HG03342 (cell line): Measurements from ENCODE around the gene FTCD.
"Not testable (repeated sequence)": the region's sequence is repeated elsewhere in the genome, so short reads cannot be mapped to it uniquely, and the experiment has no call there.

Source experiments
- ATAC-seq: cut with Tn5 transposase; IDR thresholded peaks from one replicate; pipeline ENCODE4 v1.9.1; 2021; ENCODE audit warnings: mild to moderate bottlenecking, moderate library complexity; ENCODE audit not compliant: unreplicated experiment

FTCD gene

GRCh38 chr21:46111857-46112724 is 43.3 kb downstream of the FTCD start:
- ATAC-seq: no peak

- no peak for ATAC-seq
These were observed 44.2 kb downstream of the FTCD start for GRCh38 chr21:46111193-46111571.

GRCh38 chr21:46110499-46111192 is 44.7 kb downstream of the FTCD start:
- ATAC-seq: no peak

GRCh38 chr21:46109313-46110221 is 45.8 kb downstream of the FTCD start:
- no peak for ATAC-seq

DNA sequence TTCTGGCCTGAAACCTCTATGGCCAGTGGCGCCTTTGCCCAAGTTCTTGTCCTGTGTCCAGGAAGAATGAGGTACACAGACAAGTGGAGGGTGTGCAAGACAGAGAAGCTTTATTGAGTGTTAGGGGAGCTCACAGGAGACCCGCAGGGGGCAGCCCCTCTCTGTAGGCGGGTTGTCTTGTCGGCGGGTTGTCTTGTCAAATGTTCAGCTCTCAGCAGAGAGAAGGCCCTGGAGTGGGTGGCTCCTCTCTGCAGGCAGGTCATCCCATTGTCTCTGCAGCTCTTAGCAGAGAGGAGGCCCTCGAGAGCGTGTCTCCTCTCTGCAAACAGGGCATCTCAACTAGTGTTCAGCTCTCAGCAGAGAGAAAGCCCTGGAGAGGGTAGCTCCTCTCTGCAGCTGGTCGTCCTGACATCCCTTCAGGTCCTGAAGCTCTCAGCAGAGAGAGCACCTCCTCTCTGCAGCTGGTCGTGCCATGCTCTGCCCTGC is 46.5 kb downstream of the FTCD start:
- ATAC-seq: no peak

DNA sequence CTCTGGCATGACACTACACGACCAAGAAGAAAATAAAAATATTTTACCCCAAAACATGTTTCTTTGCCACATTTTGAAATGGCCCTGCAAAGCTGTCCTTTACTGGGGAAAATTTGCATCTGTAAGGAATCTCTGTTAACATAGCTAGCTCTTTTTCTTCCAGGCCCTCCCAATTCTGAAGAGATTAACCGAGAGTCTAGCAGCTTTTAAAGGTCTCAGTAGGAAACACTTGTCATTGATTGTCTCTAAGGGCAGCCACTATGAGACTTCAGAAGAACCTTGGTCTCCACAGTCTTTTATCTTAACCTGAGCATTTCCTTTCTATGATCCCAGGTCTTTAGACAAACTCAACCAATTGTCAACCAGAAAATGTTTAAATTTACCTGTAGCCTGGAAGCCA is 48.0 kb downstream of the FTCD start:
- not testable (repeated sequence) for ATAC-seq

- no peak for ATAC-seq
These were observed 51.3 kb downstream of the FTCD start for GRCh38 chr21:46104104-46104503.

DNA sequence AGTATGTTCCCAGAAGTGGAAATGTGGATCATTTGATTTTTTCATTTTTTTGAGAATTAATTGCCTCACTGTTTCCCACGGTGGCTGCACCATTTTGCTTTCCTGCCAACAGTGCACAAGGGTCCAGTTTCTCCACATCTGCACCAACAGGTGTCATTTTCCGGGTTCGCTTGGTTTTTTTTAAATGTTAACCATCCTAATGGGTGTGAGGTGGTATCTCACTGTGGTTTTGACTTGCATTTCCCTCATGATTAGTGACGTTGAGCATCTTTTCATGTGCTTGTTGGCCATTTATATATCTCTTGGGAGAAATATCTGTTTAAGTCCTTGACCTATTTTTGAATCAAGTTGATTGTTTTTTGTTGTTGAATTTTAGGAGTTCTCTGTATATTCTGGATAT is 54.5 kb downstream of the FTCD start:
- no peak for ATAC-seq

GRCh38 chr21:46100426-46100825 is 55.0 kb downstream of the FTCD start:
- ATAC-seq: no peak

DNA sequence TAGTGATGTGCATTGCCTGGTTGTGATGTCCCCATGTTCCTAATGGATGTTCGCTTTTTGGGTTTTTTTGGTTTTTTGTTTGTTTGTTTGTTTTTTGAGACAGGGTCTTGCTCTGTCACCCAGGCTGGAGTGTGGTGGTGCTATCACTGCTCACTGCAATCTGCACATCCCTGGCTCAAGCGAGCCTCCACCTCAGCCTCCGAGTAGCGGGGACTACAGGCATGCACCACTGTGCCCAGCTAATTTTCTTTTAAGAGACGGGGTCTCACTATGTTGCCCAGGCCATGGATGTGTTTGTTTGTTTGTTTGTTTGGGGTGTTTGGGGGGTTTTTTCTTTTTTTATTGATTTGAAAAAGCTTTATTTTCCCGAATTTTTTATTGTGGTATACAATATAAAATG is 55.4 kb downstream of the FTCD start:
- no peak for ATAC-seq

GRCh38 chr21:46099476-46099875 is 55.9 kb downstream of the FTCD start:
- no peak for ATAC-seq

DNA sequence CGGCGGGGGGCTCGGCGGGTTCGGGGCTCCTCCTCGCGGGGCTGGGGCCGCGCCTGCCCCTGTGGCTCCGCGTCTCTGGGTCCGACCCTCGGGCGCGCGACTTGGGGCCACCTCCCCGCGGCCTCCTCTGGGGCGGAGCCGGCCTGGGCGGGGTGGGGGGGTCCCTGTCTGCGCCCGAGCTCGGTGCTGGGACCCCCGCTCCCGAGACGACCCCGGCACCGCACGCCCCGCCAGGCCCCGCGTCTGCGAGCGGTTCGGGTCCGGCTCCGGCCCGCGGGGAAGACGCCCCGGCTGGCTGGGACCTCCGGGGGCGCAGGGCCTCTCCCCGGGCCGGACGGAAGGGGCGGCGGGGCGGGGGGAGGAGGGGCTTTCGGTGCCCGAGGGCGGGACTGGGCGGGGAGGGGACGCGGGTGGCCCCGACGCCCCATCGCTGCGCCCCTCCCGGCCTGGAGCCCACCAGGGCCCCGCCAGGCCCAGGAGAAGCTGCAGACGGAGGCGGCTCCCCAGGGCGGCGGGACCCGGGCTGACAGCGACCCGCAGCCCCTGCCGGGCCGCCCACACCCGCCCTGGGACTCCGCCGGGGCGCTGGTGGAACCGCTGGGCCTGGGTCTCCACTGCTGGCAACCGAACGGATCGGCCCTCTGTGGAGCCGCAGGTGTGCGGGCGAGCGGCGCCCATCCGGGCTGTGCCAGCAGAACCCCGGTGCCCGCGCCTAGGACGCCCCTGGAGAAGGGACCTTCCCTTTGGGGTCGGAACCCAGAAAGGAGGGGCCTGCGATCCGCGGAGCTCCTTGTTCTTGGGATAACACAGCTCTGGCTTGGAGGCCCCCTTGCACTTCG is 56.9 kb downstream of the FTCD start:
- no peak for ATAC-seq

GRCh38 chr21:46097336-46098293 is 57.8 kb downstream of the FTCD start, which contains the start of gene COL6A2:
Gene COL6A2, plus strand, starts transcription at chr21:46098112.
- ATAC-seq: no peak

DNA sequence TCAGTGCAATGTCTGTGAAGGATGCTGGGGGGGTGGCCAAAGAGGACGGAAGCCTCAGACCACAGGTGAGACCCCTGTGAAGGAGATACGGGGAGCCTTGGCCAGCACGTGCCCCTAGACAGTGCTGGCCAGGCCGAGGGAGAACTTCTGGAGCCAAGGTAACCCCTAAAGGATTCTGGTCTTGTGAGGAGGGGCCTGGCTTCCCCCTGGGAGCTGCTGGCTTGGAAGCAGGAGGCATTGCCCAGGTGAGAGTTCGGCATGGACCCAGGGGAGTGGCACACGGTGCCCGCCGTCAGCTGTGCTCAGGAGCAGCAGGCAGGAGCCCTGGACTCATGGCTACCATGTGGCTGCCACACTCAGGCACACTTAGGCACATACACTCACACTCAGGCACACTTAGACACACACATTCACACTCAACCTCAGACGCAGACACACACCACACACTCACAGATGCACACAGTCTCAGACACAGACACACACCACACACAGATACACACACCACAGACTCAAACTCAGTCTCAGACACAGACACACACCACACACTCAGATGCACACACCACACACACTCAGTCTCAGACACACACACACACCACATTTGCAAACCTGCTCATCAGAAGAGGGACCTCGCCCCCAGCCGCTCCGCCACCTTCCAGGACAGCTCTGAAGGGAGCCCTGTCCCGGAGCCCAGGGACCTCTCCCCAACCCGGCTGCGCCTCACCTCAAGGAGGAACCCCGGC is 58.6 kb downstream of the FTCD start:
- no peak for ATAC-seq

- ATAC-seq: no peak
These were observed 59.4 kb downstream of the FTCD start for GRCh38 chr21:46095814-46096595.

GRCh38 chr21:46095083-46095719 is 60.2 kb downstream of the FTCD start:
- no peak for ATAC-seq
